ENCODE data around the gene COX19. TPM values are rescaled to one million over a fixed set of nuclear protein-coding genes. Genes with fewer than 3 reads are reported as not detected.
A peak's percentile ranks its signal among the peaks of the same experiment; 100 is the strongest.
"Not testable (repeated sequence)": the region's sequence is repeated elsewhere in the genome, so short reads cannot be mapped to it uniquely, and the experiment has no call there.

COX19 gene
- total RNA-seq, 1 donor from 2014 or later, result 5.5 TPM

DNA sequence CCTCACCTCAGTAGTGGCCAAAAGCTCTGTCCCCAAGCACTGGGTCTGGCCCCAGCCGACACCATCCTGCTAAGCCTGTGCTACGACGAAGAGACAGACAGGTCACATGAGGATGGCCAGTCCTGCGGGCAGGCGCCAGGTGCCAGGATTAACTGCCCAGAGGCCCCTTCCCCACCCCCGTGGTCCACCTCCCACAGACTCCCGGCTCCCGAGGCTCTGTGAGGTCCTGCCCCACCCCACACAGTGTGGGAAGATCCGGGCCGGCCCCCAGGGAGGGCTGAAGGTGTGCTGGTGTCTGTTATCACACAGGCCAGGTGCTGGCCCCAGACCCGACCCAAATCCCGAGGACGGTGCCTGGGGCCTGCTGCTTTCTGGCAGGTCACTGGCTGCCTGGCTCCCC, 34.9 kb upstream of the COX19 start:
- ATAC-seq, result no peak

DNA sequence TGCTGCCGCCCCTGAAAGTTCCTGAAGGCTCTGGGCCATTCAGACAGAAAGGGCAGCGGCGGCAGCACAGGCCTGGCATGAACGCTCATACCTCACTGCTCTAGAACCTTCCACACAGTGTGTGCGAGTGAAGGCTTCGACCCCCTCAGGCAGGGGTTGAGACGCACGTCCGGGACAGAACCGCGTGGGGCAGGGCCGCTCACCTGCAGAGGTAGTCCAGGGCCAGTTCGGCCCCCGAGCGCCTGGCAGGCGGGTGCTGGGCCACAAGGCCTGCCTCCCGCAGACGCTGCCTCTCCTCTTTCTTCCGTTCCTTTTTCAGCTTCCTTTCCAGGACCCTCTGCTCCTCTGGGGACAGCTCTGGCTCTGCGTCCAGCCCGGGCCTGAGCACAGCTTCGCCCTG, 34.4 kb upstream of the COX19 start:
- no peak for ATAC-seq

DNA sequence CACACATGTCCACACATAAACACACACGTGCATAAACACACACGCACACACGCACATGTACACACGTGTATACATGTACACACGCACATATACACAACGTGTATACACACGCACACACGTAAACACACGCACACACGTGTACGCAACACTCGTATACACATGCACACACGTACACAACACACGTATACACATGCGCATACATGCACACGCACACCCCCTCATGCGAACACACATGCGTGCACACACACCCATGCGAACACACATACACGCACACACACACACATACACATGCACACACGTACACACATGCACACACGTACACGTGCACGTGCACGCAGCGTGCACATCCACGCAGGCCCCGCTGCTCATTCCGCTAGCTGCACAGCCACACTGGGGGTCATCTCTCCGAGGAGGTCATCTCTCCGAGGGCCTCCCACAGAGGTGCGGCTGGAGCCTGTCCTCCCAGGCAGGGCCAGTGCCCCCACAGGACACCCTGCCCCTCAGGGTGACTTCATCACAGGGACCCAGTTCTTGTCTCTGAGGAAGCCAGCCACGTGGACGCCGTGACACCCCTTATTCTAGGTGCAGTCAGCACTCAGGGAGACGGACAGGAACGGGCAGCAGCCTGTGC, 33.5 kb upstream of the COX19 start:
- ATAC-seq, result no peak

DNA sequence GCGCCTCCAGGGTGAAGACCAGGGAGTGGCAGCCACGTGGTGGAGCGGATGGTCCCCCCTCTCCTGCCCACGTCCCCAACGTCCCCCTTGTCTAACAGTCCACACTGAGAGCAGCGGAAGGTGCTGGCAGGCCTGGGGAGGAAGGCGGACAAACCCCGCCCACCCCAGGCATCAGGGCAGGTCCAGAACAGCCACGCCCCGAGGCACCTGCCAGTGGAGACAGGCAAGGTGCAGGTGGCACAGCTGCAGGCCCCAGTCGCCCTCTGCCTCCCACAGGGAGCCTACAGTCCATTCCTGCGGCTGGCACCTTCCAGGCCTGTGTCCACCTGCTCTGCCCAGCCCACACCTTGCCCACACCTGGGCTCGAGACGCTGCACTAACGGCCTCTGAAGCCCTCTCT, 32.6 kb upstream of the COX19 start:
- ATAC-seq, result peak; percentile 62

DNA sequence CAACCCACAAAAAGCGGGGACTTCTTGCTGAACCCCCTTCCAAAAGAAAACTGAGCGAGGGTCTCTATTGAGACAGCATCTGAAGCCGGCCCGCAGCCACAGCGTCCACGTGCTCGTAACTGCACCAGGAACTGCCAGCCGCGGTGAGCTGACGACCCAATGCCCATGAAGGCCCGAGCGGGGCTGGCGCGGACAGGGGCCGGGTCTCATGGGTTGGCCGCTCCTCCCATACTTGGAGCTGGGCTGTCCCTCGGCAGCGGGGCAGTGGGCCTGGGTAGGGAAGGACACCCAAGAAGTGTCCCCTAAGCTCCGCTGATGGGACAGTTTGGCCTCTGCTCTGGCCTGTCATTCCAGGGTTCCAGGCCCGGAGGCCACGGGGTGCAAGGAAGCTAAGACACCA, 30.0 kb upstream of the COX19 start:
- ATAC-seq, result no peak

DNA sequence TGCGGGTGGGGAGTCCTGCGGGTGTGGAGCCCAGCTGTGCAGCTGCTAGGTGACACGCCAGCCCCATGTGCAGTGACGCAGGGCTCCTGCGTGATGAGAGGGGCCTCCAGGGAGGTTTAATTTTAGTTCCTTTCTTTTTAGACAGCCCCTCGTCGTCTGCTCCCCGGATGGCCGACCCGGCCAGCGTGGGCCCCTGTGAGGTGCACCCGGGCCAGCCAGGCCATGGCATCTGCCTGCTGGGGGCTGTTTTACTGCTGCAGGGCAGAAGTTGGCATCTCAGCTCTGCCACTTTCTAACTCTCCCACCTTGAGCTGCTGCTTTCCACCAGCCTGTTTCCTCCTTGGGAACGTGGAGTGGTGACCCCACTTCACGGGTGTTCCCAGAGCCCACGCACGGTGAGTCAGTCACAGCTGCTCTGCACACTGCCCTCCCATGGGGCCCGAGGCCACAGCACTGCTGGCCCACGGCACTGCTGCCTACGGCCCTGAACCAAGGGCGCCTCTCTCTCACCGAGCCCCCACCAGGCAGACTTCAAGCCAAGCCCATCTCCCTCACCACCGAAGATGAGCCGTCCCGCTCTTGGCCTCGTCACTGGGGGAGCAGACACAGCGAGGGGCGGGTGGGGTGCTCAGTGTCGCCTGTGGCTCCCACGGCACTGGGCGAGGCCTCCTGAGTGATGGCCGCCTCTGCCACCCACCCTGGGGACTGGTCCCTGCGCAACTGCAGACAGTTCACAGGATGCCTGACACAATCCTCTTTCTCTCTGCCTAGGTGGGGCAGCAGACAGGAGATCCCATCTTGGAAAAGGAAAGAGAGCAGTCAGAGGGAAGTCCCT, 28.9 kb upstream of the COX19 start:
- no peak for ATAC-seq

DNA sequence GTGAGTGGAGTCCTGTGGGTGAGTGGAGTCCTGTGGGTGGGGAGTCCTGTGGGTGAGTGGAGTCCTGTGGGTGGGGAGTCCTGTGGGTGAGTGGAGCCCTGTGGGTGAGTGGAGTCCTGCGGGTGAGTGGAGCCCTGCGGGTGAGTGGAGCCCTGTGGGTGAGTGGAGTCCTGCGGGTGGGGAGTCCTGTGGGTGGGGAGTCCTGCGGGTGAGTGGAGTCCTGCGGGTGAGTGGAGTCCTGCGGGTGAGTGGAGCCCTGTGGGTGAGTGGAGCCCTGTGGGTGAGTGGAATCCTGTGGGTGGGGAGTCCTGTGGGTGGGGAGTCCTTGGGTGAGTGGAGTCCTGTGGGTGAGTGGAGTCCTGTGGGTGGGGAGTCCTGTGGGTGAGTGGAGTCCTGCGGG, 27.1 kb upstream of the COX19 start:
- ATAC-seq, result not testable (repeated sequence)

DNA sequence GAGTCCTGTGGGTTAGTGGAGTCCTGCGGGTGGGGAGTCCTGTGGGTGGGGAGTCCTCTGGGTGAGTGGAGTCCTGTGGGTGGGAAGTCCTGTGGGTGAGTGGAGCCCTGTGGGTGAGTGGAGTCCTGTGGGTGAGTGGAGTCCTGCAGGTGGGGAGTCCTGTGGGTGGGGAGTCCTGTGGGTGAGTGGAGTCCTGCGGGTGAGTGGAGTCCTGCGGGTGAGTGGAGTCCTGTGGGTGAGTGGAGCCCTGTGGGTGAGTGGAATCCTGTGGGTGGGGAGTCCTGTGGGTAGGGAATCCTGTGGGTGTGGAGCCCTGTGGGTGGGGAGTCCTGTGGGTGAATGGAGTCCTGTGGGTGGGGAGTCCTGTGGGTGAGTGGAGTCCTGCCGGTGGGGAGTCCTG, 26.7 kb upstream of the COX19 start:
- ATAC-seq, result not testable (repeated sequence)

DNA sequence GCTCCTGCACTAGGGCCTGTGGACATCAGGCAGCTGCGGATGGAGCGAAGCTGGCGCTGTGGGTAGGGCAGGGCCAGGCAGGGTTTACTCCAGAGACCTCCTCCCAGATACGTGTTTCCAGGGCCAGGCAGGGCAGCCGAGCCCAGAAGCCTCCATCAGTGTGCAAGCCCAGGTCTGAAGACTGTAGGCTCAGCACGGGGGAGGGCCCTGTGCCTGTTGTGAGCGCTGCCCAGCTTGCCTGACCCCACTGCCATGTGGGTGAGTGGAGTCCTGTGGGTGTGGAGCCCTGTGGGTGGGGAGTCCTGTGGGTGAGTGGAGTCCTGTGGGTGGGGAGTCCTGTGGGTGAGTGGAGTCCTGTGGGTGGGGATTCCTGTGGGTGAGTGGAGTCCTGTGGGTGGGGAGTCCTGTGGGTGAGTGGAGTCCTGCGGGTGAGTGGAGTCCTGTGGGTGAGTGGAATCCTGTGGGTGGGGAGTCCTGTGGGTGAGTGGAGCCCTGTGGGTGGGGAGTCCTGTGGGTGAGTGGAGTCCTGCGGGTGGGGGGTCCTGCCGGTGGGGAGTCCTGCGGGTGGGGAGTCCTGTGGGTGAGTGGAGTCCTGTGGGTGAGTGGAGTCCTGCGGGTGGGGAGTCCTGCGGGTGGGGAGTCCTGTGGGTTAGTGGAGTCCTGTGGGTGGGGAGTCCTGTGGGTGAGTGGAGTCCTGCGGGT, 25.9 kb upstream of the COX19 start:
- not testable (repeated sequence) for ATAC-seq

DNA sequence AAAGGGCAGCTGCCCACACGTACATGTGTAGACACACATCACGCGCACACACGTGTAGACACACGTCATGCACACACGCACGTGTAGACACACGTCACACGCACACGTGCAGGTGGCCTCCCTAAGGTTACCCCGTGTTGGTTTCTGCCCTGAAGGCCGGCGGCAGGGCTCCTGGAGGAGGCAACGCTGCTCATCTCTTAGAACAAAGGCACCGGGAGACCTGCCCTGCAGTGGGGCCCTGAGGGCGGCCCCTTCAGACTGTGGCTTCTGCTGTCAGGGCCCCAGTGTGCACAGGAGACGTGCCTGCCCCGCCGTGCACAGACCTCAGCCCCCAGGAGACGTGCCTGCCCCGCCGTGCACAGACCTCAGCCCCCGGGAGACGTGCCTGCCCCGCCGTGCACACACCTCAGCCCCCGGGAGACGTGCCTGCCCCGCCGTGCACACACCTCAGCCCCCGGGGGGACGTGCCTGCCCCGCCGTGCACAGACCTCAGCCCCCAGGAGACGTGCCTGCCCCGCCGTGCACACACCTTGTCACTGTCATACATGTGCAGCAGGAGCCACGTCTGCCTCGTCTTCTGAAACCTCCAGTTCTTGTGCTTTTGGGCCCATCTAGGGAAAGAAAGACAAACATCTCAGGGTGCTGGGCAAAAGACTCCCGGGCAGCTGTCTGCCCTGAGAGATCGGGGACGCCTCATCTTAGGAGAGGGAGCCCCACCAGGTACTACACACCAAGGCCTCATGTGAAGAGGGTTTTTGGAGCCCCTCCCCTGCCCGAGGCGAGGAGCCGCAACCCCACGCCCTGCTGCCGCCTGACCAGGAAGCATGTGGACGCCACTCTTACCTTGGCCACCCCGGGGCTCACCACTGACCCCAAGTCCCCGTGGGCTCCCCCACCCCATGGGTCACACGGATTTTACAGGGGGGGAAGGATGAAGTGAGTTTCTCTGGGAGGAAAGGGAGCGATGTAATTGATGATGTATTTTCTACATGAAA, 24.9 kb upstream of the COX19 start:
- no peak for ATAC-seq

DNA sequence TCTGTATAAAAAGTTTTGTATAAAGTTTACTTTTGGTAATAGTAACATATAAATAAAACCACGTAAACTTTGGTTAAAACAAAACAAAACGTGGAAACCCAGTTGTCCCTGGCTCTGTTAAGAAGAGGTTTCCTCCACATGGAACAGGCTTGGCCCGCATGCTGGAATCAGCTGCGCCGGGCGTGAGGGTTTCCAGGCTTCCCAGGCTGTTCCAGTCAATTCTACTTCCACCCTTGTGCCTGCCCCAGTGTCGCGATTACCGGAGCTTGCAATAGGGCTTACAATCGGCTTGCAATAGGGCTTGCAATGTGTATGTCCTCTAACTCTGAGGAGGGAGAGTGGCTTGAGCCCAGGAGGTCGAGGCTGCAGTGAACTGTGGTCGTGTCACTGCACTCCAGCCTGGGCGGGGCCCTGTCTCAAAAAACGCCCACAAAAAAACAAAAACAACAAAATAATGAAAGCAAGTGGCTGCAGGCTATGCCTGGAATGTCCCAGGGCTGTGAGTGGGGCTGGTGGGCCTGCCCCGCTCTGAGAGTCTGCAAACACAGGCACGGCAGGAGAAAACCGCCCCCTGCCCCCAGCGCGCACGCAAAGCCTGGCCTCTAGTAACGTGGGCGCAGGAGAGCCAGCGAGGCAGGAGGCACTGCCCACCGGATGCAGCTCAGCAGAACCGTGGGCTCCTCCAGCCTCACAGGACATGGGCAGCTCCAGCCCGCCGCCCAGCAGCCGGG, 24.0 kb upstream of the COX19 start:
- ATAC-seq, result no peak

DNA sequence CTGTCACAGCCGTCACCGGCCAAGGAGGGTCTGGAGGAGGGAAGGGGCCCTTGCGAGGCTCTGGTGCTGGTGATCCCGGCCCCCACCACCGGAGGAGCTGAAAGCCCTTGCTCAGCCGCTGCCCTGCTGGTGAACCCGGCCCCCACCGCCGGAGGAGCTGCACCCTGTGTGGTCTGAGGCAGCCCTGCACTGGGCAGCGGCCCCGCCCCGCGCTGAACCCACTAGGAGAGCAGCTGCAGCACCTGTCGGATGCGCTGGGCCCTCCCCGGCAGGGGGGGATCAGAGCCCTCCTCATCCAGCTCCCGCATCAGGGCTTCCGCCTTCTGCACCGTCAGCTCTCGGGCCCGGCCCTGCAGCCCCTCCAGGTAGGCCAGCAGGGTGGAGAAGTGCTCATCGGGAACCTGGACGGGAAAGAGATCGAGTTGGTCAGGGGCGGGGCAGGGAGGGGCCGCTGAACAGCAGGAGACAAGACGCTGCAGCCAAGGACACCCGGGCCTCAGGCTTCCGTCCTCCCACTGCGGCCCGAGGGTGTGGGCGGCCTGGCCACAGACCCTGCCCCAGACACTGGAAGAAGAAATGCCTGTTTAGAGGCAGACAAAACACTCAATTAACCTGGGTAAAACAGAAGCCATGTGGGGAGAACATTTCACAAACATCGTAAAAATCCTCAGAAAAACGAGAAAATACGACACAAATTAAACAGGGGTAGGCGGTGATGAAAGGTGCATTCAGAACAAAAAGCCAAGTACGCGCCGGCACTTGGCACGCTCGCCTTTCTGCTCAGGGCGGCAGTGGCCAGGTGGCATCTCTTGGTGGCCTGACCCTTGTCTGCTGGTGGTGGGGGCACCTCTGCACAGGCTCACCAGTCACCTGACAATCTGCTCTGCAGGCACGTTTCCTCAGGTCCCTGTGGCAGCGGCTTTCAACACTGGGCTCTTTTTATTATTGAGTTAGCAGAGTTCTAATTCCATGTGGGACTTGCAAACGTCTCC, 22.4 kb upstream of the COX19 start:
- no peak for ATAC-seq

DNA sequence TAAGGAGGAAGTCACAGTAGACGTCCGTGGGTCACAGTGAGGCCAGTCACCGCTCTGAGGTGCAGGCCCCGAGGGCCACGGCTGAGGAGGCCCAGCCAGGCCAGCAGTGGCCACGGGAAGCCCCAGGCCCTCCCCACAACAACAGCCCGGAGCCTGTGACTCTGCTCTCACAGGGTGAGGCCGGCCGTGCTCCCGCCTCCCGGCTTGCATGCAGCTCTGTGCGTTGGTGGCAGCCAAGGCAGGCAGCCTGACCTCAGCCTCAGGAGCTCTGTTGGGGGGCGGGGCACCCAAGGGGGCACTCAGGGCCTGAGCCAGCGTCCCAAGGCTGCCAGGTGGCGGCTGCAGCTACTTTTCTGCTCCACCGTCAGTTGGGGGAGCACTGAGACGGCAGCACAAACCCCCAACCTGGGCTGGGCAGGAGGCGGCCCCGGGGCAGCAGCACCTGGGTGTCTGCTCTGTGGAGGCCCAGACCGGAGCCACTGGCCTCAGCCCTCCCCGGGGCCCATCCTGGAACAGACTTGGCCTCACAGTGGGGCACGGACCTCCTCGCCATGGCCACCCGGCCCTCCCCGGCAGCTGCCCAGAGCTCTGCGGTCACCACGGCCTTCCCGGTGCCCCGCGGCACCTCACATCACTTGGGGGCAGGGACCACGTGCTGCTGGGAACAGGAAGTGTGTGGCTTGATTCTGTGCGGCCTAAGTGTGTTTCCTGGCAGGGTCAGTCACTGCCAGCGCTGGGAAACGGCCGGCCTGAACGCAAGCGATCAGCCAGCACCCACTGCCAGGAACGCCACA, 20.9 kb upstream of the COX19 start:
- ATAC-seq, result no peak

DNA sequence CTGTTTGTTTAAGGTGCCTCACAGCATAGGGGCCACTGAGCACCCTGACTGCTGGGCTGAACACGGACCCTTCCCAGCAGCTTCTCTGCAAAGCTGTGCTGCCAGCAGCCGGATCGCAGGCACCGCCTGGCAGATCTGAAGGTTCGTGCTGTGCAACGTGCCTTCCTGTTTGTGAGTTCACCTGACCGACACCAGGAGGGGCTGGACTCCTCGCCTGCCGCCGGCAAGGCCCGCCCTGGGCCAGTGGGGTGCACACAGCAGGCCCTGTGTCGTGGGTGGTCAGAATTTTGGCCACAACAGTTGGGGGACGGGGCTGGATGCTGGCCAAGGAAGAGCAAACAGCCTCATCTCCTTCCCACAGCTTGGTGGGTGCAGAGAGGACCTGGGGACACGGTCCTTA, 20.2 kb upstream of the COX19 start:
- no peak for ATAC-seq

DNA sequence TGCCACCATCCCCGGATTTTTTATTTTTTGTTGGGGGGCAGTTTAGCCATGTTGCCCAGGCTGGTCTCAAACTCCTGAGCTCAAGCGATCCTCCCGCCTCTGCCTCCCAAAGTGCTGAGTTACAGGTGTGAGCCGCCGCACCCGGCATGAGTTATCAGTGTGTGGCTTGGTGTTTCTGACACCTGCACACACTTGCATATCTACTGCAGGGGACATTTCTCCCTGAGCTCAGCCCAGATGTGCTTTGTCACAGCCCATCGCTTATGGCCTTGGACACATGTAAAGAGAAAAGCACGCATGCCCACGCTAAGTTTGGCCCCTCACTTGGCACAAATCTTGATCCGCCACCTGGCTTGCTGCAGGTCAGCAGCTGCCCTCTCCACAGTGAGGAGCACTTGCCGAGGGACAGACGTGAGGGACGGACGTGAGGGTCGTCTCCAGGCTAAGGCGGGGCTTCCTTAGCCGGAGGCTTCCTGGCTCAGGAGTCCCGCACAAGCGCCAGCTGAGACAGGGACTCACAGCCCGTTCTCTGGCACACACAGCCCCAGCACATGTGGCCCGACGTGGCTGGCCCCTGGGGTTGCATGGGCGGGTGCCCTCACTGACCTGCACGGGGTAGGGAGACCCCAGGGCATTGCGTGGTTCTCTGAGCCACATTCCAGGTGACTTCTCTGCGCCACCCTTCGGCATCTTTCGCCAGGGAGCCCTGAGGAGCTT, 19.4 kb upstream of the COX19 start:
- ATAC-seq, result no peak

DNA sequence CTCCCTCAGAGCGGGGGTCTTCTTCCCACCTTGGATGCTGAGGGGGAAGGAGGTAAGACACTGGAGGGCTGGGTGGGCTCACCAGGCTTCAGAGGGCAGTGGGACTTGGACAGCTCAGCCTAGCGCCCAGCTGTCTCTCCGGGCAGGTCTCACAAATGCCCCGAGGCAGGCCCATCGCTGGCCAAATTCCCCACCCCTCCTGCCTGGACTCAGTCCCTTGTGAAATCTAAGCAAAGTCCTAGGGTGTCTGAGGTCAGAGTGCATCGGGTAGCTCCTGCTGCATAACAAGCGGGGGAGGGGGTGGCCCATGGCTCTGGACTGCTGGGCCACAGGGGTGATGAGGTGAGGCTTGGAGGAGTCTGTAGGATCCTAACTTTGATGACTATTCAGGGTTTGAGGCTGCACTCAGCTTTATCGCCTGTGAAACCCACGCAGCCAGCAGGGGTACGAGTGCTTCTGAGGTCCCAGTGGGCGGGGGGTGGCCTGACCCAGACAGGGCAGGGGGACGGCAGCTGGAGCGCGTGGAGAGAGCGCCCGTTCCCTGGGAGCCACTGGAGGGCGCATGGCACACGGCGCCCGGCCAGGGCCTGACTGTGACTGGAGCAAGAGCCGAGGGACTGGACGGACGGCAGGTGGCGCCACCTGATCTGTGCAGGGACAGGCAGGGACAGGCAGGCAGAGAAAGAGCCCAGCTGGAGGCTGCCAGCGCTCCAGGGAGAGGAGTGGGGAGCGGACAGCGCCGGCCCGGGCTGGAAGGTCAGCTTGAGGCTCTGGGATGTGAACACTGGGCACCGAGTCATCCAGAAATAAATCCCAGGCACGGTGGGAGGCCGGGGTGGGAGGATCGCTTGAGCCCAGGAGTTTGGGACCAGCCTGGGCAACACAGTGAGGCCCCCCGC, 17.6 kb upstream of the COX19 start:
- peak; percentile 96 for ATAC-seq

DNA sequence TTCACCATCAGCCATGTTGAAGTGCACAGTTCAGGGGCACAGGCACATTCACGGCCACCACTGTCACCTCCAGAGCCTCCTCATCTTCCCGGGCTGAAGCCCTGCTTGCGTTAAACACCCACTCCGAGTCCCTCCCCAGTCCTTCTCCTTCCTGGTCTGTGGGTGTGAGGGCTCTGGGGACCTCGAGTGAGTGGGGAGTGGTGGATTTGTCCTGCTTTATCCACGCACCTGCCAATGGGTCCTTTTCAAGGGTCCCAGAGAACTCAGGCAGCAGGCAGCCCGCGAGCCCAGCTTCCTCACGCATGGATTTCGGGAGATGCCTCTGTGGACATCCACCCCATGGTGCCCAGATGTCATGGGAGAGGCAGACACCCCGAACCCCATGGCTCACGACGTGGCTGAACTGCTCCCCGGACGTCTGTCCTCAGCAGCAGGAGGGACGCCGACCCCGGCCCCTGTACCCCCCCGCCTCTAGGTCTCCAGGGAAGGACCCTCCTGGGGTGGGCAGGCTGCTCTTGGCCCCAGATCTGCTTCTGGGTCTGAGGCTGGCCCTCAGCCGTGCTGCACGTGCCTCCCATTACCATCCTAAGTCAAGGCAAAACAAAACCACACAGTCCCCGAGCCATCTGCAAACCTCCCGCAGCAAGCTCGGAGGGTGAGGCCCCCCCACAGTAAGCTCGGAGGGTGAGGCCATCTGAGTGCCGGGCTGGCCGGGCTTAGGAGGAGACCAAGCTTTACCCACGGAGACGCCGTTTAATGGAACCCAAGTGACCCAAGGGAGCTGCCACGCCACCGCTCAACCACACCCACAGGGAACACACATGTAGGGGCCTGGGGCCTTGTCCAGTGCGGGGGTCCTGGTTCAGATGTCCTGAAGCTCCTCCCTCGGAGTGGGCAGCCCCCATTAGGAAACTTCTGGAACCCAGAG, 16.6 kb upstream of the COX19 start:
- no peak for ATAC-seq

Measured in esophagus mucosa (tissue), 1 donor.